ENCODE results near the gene IQSEC1. TPM values are rescaled to one million over a fixed set of nuclear protein-coding genes. Genes with fewer than 3 reads are reported as not detected.

The IQSEC1 gene
- total and polyA plus RNA-seq, 2 experiments from 2014 or later: 17.8 to 51.7 TPM

GRCh38 chr3:13079051-13079450, 5.8 kb upstream of the IQSEC1 start:
- H3K4me3 ChIP-seq: no peak overlapping the region
- DNase-seq (ENCODE audit: low read depth in 1 of 2, low spot score in 1 of 2): no peak
- H3K36me3 ChIP-seq: no peaks in the 10 kb centered on the region
- H3K9me3 ChIP-seq (ENCODE audit: low read depth): no peaks in the 10 kb centered on the region
- no peak overlapping the region for H3K27ac ChIP-seq
- no peak for TF ChIP-seq CTCF (IDR thresholded peaks at IDR 0.05; ENCODE audit: low read depth, low read length)
- H3K27me3 ChIP-seq: peaks cover 37% of the 10 kb centered on the region
- H3K4me1 ChIP-seq (ENCODE audit: low read depth): no peaks in the 10 kb centered on the region

- no peak overlapping the region for H3K4me3 ChIP-seq
- no peaks in the 10 kb centered on the region for H3K36me3 ChIP-seq
- no peaks in the 10 kb centered on the region for H3K9me3 ChIP-seq (ENCODE audit: low read depth)
- H3K4me1 ChIP-seq (ENCODE audit: low read depth): no peaks in the 10 kb centered on the region
- no peak for TF ChIP-seq CTCF (IDR thresholded peaks at IDR 0.05; ENCODE audit: low read depth, low read length)
- peaks cover 44% of the 10 kb centered on the region for H3K27me3 ChIP-seq
- no peak overlapping the region for H3K27ac ChIP-seq
- DNase-seq (ENCODE audit: low read depth in 1 of 2, low spot score in 1 of 2): no peak
These were observed 5.1 kb upstream of the IQSEC1 start for GRCh38 chr3:13078163-13078905.

- Histone ChIP-seq H3K4me3 (no peak overlapping the region), H3K27me3 (peaks cover 52% of the 10 kb centered on the region), H3K4me1 (ENCODE audit: low read depth) (no peaks in the 10 kb centered on the region), H3K27ac (no peak overlapping the region), H3K36me3 (no peaks in the 10 kb centered on the region), H3K9me3 (ENCODE audit: low read depth) (no peaks in the 10 kb centered on the region)
- no peak for DNase-seq (ENCODE audit: low read depth in 1 of 2, low spot score in 1 of 2)
- no peak for TF ChIP-seq CTCF (IDR thresholded peaks at IDR 0.05; ENCODE audit: low read depth, low read length)
These were observed 4.4 kb upstream of the IQSEC1 start for GRCh38 chr3:13077431-13078162.

- no peak for DNase-seq (ENCODE audit: low read depth in 1 of 2, low spot score in 1 of 2)
- no peak overlapping the region for H3K4me3 ChIP-seq
- TF ChIP-seq CTCF (IDR thresholded peaks at IDR 0.05; ENCODE audit: low read depth, low read length): no peak
- H3K36me3 ChIP-seq: no peaks in the 10 kb centered on the region
- H3K9me3 ChIP-seq (ENCODE audit: low read depth): no peaks in the 10 kb centered on the region
- H3K27ac ChIP-seq: no peak overlapping the region
- H3K27me3 ChIP-seq: peaks cover 64% of the 10 kb centered on the region
- no peaks in the 10 kb centered on the region for H3K4me1 ChIP-seq (ENCODE audit: low read depth)
These were observed 2.9 kb upstream of the IQSEC1 start for GRCh38 chr3:13075986-13076654.

- Histone ChIP-seq H3K4me3 (no peak overlapping the region), H3K27ac (no peak overlapping the region), H3K27me3 (peaks cover 64% of the 10 kb centered on the region), H3K4me1 (ENCODE audit: low read depth) (no peaks in the 10 kb centered on the region), H3K9me3 (ENCODE audit: low read depth) (no peaks in the 10 kb centered on the region), H3K36me3 (no peaks in the 10 kb centered on the region)
- DNase-seq (ENCODE audit: low read depth in 1 of 2, low spot score in 1 of 2): no peak
- no peak for TF ChIP-seq CTCF (IDR thresholded peaks at IDR 0.05; ENCODE audit: low read depth, low read length)
These were observed 2.1 kb upstream of the IQSEC1 start for GRCh38 chr3:13075318-13075717.
